Upper lobe of right lung (tissue), 1 donor: ENCODE data around the gene MFN2. TPM values are rescaled to one million over a fixed set of nuclear protein-coding genes. Genes with fewer than 3 reads are reported as not detected.
"Not testable (repeated sequence)": the region's sequence is repeated elsewhere in the genome, so short reads cannot be mapped to it uniquely, and the experiment has no call there.

Source experiments
- ATAC-seq: fragments of 200-7000 bp; cut with Tn5 transposase; one replicate; pipeline ENCODE4 v1.9.1; 2020; ENCODE audit warnings: mild to moderate bottlenecking, moderate library complexity
- DNase-seq: peaks from one replicate; pipeline ENCODE4 v3.0.0-alpha.2; 2020
- H3K27ac ChIP-seq: fragments of 200-600 bp; one replicate; pipeline ENCODE4 v1.8.0; 2022
- H3K27me3 ChIP-seq: fragments of 200-600 bp; one replicate; pipeline ENCODE4 v1.8.0; 2022; ENCODE audit warnings: mild to moderate bottlenecking
- H3K36me3 ChIP-seq: fragments of 200-600 bp; one replicate; pipeline ENCODE4 v1.8.0; 2022
- H3K4me1 ChIP-seq: fragments of 200-600 bp; one replicate; pipeline ENCODE4 v1.8.0; 2022
- H3K4me3 ChIP-seq: fragments of 200-600 bp; one replicate; pipeline ENCODE4 v1.8.0; 2022; ENCODE audit warnings: mild to moderate bottlenecking
- H3K9me3 ChIP-seq: fragments of 200-600 bp; one replicate; pipeline ENCODE4 v1.8.0; 2022
- intact Hi-C: fragments of 100-400 bp; cut with DNase I; formaldehyde crosslinking; loops from one replicate; pipeline ENCODE4 v1.11.0; 2022
- total RNA-seq: library from RNA; stranded (reverse); fragmentation: NEBNext Ultra II Directional; extraction: Animal tissue kit (Norgen Biotek cat#: 25700); gene quantifications from one replicate; pipeline ENCODE4 v1.2.1, GENCODE V29; 2021
- TF ChIP-seq, protein P1 (sequence below): fragments of 200-600 bp; IDR thresholded peaks from one replicate; pipeline ENCODE4 v1.8.0; 2022; ENCODE audit warnings: antibody characterized with exemption
- donor health status: DM: no; HTN: yes; CAD: no; lungs with severe emphysema.

Gene MFN2
- total RNA-seq, 1 donor from 2014 or later = 89.9 TPM

DNA sequence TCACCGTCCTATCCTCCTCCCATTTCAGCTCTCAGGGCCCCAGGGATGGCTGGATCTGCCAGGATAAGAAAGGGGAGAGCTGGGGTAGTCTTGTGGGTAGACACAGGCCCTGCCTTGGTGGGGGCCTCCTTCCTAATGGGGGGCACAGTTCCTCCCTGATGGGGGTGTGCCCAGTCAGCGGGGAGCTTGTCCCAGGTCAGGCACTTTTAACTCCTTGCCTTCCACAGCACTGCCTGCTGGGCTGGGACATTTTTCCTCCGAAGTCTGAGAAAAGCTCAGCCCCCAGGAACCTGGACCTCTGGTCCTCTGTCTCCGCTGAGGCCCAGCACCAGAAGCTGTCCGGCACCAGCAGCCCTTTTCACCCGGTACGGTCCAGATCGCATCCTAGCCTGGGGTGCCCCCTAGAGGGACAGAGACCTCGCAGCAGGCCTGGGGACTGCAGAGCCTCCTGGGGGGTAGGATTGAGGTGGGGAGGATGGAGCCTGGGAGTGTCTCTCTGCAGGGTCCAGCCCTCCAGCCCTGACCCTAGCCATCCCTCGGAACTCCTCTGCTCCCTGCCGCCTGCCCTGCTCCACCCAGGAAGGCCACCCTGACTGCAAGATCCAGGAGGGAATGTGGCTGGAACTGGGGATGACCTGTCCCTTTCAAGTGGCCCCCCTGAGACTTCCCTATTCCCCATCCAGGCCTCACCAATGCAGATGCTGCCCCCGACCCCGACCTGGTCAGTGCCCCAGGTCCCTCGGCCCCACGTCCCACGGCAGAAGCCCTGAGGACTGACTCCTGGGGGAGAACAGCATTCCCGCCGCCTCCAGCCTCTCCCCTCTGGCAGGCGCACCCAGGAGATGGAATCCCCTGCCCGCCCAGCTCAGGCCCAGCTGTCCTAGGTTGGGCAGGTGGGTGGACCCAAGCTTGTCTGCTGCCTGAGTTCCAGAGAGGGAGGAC, 51.1 kb downstream of the MFN2 start:
- Histone ChIP-seq H3K27ac (peak overlapping the region; percentile 58), H3K36me3 (peaks cover 38% of the 10 kb centered on the region), H3K27me3 (no peaks in the 10 kb centered on the region), H3K4me1 (peaks cover 10% of the 10 kb centered on the region), H3K4me3 (no peak overlapping the region), H3K9me3 (no peaks in the 10 kb centered on the region)
- DNase-seq = peak; percentile 74
- peak; percentile 75 for ATAC-seq
- TF ChIP-seq, protein P1, sequence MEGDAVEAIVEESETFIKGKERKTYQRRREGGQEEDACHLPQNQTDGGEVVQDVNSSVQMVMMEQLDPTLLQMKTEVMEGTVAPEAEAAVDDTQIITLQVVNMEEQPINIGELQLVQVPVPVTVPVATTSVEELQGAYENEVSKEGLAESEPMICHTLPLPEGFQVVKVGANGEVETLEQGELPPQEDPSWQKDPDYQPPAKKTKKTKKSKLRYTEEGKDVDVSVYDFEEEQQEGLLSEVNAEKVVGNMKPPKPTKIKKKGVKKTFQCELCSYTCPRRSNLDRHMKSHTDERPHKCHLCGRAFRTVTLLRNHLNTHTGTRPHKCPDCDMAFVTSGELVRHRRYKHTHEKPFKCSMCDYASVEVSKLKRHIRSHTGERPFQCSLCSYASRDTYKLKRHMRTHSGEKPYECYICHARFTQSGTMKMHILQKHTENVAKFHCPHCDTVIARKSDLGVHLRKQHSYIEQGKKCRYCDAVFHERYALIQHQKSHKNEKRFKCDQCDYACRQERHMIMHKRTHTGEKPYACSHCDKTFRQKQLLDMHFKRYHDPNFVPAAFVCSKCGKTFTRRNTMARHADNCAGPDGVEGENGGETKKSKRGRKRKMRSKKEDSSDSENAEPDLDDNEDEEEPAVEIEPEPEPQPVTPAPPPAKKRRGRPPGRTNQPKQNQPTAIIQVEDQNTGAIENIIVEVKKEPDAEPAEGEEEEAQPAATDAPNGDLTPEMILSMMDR = peak; percentile 48
- intact Hi-C loops = no loop called here

DNA sequence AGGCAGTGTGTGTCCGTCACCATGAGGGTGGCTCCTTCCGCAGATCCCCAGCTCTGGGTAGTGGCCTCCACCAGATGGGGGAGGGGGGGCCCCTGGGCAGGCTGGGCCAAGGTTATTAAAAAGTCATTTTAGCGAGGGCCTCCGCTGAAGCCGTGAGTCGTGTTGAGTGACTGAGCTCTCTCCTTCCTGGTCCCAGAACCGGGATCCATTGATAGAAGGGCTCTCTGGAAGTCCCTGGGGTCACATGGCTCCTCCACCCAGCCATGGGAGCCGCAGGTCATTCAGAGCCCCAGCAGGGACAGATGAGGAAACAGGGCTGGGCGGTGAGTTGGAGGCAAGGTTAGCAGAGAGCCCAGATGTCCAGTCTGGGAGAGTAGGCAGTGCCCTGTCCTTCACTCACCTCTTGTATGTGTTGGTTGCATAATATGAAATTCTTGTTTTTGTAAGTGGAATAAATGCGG, 51.9 kb downstream of the MFN2 start:
- H3K4me1 ChIP-seq = peaks cover 10% of the 10 kb centered on the region
- peak overlapping the region; percentile 58 for H3K27ac ChIP-seq
- H3K27me3 ChIP-seq = no peaks in the 10 kb centered on the region
- H3K36me3 ChIP-seq = peaks cover 29% of the 10 kb centered on the region
- no peaks in the 10 kb centered on the region for H3K9me3 ChIP-seq
- intact Hi-C loops = no loop called here
- TF ChIP-seq, protein P1 = no peak
- ATAC-seq = peak; percentile 88
- DNase-seq = peak; percentile 81
- H3K4me3 ChIP-seq = no peak overlapping the region

DNA sequence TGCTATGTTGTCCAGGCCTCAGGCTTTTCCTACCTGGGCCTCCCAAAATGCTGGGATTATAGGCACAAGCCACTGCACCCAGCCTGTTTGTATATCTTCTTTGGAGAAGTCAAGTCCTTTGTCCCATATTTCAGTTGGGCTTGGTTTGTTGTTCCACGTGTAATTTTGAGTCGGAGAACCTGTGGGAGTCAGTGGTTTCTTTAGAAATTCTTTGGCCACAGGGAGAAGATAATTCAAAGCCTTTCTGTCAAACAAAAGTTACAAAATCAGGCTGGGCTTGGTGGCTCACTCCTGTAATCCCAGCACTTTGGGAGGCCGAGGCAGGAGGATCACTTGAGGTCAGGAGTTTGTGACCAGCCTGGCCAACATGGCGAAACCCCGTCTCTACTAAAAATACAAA, 53.2 kb downstream of the MFN2 start:
- intact Hi-C loops, DNase-seq, H3K27me3 ChIP-seq, H3K27ac ChIP-seq, ATAC-seq, H3K4me3 ChIP-seq, H3K9me3 ChIP-seq: not testable (repeated sequence)
- Histone ChIP-seq H3K4me1 (peaks cover 10% of the 10 kb centered on the region), H3K36me3 (peaks cover 18% of the 10 kb centered on the region)

DNA sequence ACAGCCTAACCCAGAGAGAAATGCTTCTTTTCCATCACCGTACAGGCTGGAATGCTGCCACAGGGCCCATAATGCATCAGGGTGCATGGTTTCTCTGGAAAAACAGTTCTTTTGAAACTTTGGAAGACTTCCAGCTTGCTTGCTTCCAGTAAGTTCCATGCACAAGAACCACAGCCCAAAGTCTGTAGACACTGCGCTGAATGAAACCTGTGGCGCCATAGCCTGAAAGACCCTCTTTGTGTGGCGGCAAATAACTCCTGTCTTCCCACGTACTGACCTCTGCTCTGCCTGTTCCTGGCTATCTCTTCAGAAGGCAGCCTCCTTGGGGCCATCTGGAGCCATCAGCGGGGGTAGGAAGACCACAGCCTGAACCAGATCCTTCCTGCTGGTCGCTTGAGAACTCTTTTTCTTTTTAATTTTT, 54.1 kb downstream of the MFN2 start:
- DNase-seq = no peak
- Histone ChIP-seq H3K9me3 (no peaks in the 10 kb centered on the region), H3K27me3 (no peaks in the 10 kb centered on the region), H3K4me1 (peaks cover 10% of the 10 kb centered on the region), H3K36me3 (peaks cover 9% of the 10 kb centered on the region), H3K4me3 (no peak overlapping the region), H3K27ac (no peak overlapping the region)
- ATAC-seq = no peak
- intact Hi-C loops = no loop called here
- TF ChIP-seq, protein P1 = no peak

DNA sequence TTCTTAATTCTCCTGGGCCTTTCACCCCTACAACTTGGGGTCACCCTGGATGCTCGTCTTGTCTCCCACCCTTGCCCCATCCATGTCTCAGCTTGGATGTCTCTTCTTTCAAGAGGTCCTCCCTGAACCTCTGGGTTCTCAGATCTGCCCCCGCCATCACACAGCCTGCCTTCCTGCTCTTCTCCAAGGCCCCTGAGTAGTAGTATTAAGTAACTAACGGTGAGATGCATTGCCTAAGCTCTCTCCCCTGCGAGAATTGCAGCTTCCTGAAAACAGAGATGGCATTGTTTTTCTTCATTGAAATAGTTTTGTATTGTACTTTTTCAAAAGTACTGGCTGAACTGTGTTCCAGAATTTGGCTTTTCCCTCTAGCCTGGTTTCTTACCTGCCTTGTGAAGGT, 55.1 kb downstream of the MFN2 start:
- peaks cover 10% of the 10 kb centered on the region for H3K4me1 ChIP-seq
- DNase-seq (no peak), ATAC-seq (no peak)
- no peak overlapping the region for H3K27ac ChIP-seq
- H3K27me3 ChIP-seq = no peaks in the 10 kb centered on the region
- no peaks in the 10 kb centered on the region for H3K36me3 ChIP-seq
- intact Hi-C loops = no loop called here
- TF ChIP-seq, protein P1 = no peak
- H3K9me3 ChIP-seq = no peaks in the 10 kb centered on the region
- H3K4me3 ChIP-seq = no peak overlapping the region
